K562 (cell line): ENCODE results near the gene HTR3E. TPM values are rescaled to one million over a fixed set of nuclear protein-coding genes. Genes with fewer than 3 reads are reported as not detected.

Experiments used
- ATAC-seq: fragments of 200-7000 bp; cut with Tn5 transposase; 3 replicates; pipeline ENCODE4 v1.9.1; 2020; ENCODE audit warnings: moderate library complexity
- BruUV-seq: library from RNA; stranded (reverse); fragments of 400-500 nt; replicated peaks from 2 replicates; lab custom pipeline; 2021; lab: Mats Ljungman, UMichigan
- CTCF ChIA-PET: fragments of 300-600 bp; formaldehyde crosslinking; extraction: SDS; loops from one replicate; lab custom pipeline; 2021; ENCODE audit warnings: low intra/inter-chr PET ratio; lab: Yijun Ruan, JAX
- POLR2A ChIA-PET: fragments of 300-600, 350-650 bp; sonication (Branson Sonifier 250); formaldehyde crosslinking; extraction: SDS; loops from one replicate; lab custom pipeline; 2021; ENCODE audit warnings: antibody characterized with exemption, inconsistent platforms; lab: Yijun Ruan, JAX
- DNase-seq, 4 experiments: peaks; one replicate each; pipeline versions ENCODE4 v3.0.0 to v3.0.0-alpha.2; 2011 to 2018; ENCODE audit warnings: low spot score in 3 of 4, mixed read lengths in 3 of 4; ENCODE audit errors: extremely low read depth in 1 of 4
- FAIRE-seq: peaks from 2 replicates; lab custom pipeline; 2011; peaks lifted over from hg19 to GRCh38; lab: Jason Lieb, UNC
- H2AFZ ChIP-seq: 2 replicates; pipeline ENCODE4 v1.6.0; 2011; ENCODE audit warnings: low read depth, low read length, control low read depth, inconsistent platforms
- H3K27ac ChIP-seq: fragments of 200-600 bp; 3 replicates; pipeline ENCODE4 v1.8.0; 2011; ENCODE audit warnings: low read depth, mild to moderate bottlenecking, control low read depth, inconsistent platforms, low read length, moderate library complexity, mixed read lengths; ENCODE audit errors: extremely low read depth
- H3K27me3 ChIP-seq, 2 experiments: fragments of 300-600 bp in 1 of 2; 2 replicates in 1 of 2; 3 replicates in 1 of 2; pipeline versions ENCODE4 v1.6.0 to v1.8.0; 2011; ENCODE audit warnings: inconsistent platforms in 2 of 2, low read length in 2 of 2, mild to moderate bottlenecking in 1 of 2, mixed read lengths in 1 of 2, moderate library complexity in 1 of 2; ENCODE audit not compliant: control insufficient read depth in 2 of 2, insufficient read depth in 2 of 2
- H3K36me3 ChIP-seq: fragments of 300-600 bp; 3 replicates; pipeline ENCODE4 v1.8.0; 2011; ENCODE audit warnings: mild to moderate bottlenecking, low read length, inconsistent platforms; ENCODE audit not compliant: control insufficient read depth, insufficient read depth
- H3K4me1 ChIP-seq, 2 experiments: fragments of 200-600 bp in 1 of 2; replicated peaks in 1 of 2; 2 replicates in 1 of 2; 3 replicates in 1 of 2; pipeline versions ENCODE4 v1.5.1 to v1.8.0; 2011; ENCODE audit warnings: inconsistent platforms in 2 of 2, low read length in 2 of 2, mild to moderate bottlenecking in 1 of 2, mixed read lengths in 1 of 2, moderate library complexity in 1 of 2; ENCODE audit not compliant: control insufficient read depth in 2 of 2, insufficient read depth in 2 of 2
- H3K4me2 ChIP-seq: 2 replicates; pipeline ENCODE4 v1.6.1; 2011; ENCODE audit warnings: low read length, control low read depth, inconsistent platforms, mixed read lengths; ENCODE audit not compliant: insufficient read depth
- H3K4me3 ChIP-seq: fragments of 200-600 bp; sonication (generic), shearing (Covaris generic); 2 replicates; pipeline ENCODE4 v1.5.1; 2016; ENCODE audit warnings: control low read depth, inconsistent platforms
- H3K79me2 ChIP-seq: fragments of 200-600 bp; 3 replicates; pipeline ENCODE4 v1.8.0; 2011; ENCODE audit warnings: low read length, inconsistent platforms; ENCODE audit not compliant: control insufficient read depth, insufficient read depth
- H3K9ac ChIP-seq, 2 experiments: 2 replicates each; pipeline versions ENCODE4 v1.6.0 to v1.6.1; 2011; ENCODE audit warnings: low read depth in 2 of 2, low read length in 2 of 2, control low read depth in 1 of 2, inconsistent platforms in 1 of 2, mild to moderate bottlenecking in 1 of 2, mixed read lengths in 1 of 2; ENCODE audit not compliant: insufficient read depth in 1 of 2
- H3K9me1 ChIP-seq: one replicate; pipeline ENCODE4 v1.6.0; 2011; ENCODE audit warnings: inconsistent platforms, mild to moderate bottlenecking, low read length, moderate library complexity; ENCODE audit not compliant: control insufficient read depth, insufficient read depth
- H3K9me3 ChIP-seq: replicated peaks from 2 replicates; pipeline ENCODE4 v1.5.1; 2011; ENCODE audit warnings: low read depth, low read length, inconsistent platforms; ENCODE audit not compliant: control insufficient read depth, insufficient read depth
- H4K20me1 ChIP-seq: replicated peaks from 2 replicates; pipeline ENCODE4 v1.6.1; 2011; ENCODE audit warnings: low read length, inconsistent platforms, mixed read lengths; ENCODE audit not compliant: control insufficient read depth, insufficient read depth
- BCOR ChIP-seq: fragments of 450-650 bp; IDR thresholded peaks from 2 replicates; pipeline ENCODE4 v1.6.1; 2016
- MAZ ChIP-seq, 2 experiments: fragments of 450-650 bp in 1 of 2; sonication (generic) in 1 of 2; formaldehyde crosslinking; IDR thresholded peaks in 1 of 2; conservative IDR thresholded peaks in 1 of 2; 2 replicates each; pipeline versions ENCODE4 v1.4.0 to v1.5.0; 2020; ENCODE audit warnings: mild to moderate bottlenecking in 1 of 2, missing genetic modification reagents in 1 of 2
- NR2C1 ChIP-seq, 2 experiments: fragments of 450-650 bp; IDR thresholded peaks; 2 replicates each; pipeline ENCODE4 v1.6.1; 2017; ENCODE audit warnings: mild to moderate bottlenecking in 2 of 2, antibody characterized with exemption in 1 of 2, inconsistent platforms in 1 of 2, missing compliant biosample characterization in 1 of 2, missing genetic modification characterization in 1 of 2
- RBM25 ChIP-seq: fragments of 200-400 bp; formaldehyde crosslinking; IDR thresholded peaks from 2 replicates; pipeline ENCODE4 v1.6.1; 2018; ENCODE audit warnings: low read length, low read depth, moderate library complexity; ENCODE audit not compliant: severe bottlenecking
- SFPQ ChIP-seq: fragments of 200-400 bp; formaldehyde crosslinking; IDR thresholded peaks from 2 replicates; pipeline ENCODE4 v1.6.1; 2017; ENCODE audit warnings: mild to moderate bottlenecking, low read depth, low read length, moderate library complexity
- ZBTB5 ChIP-seq: fragments of 450-650 bp; IDR thresholded peaks from 2 replicates; pipeline ENCODE4 v1.6.1; 2017; ENCODE audit warnings: antibody characterized with exemption
- ZKSCAN3 ChIP-seq: fragments of 250-450 bp; sonication (Bioruptor Pico); IDR thresholded peaks from 2 replicates; pipeline ENCODE4 v1.4.0; 2020
- ZNF146 ChIP-seq: IDR thresholded peaks from one replicate; pipeline ENCODE4 v1.6.1; 2018; ENCODE audit warnings: missing compliant biosample characterization; ENCODE audit not compliant: unreplicated experiment
- ZNF507 ChIP-seq: conservative IDR thresholded peaks from 2 replicates; pipeline ENCODE4 v1.6.1; 2017; ENCODE audit warnings: missing genetic modification characterization, missing compliant biosample characterization
- ZNF75A ChIP-seq: fragments of 450-650 bp; formaldehyde crosslinking; IDR thresholded peaks from 2 replicates; pipeline ENCODE4 v1.4.0; 2020; ENCODE audit warnings: mild to moderate bottlenecking
- WGBS: fragments of 100-300 bp; shearing (Covaris generic); methylation state at CpG from one replicate; pipeline ENCODE4 v1.1.6; 2016; ENCODE audit warnings: low coverage, mixed read lengths; ENCODE audit not compliant: insufficient coverage; ENCODE audit errors: missing lambda C conversion rate; 5-methylcytosine and 5-hydroxymethylcytosine counted together
- in situ Hi-C: fragments of 300-500 bp; cut with MboI; formaldehyde crosslinking; loops from 4 replicates; pipeline ENCODE4 v1.15.0; 2018; ENCODE audit warnings: inconsistent platforms, mixed read lengths
- intact Hi-C: fragments of 100-400 bp; cut with micrococcal nuclease; formaldehyde crosslinking; loops from 2 replicates; pipeline ENCODE4 v1.14.2; 2022
- polyA plus RNA-seq, 8 experiments: library from polyadenylated mRNA; depleted of rRNA in 4 of 8; stranded (reverse) in 5 of 8; unstranded in 3 of 8; fragments of >200 nt; fragmentation: Nextera tagmentation in 2 of 8; fragmentation: Illumina TruSeq in 1 of 8; extraction: Ambion mirVana in 2 of 8; extraction: Trizol in 1 of 8; gene quantifications; 2 replicates each; pipeline versions ENCODE4 v1.2.1 to v1.2.3, GENCODE V29; 2011 to 2014; ENCODE audit warnings: inconsistent platforms in 1 of 8, missing spikeins in 1 of 8
- total RNA-seq, 7 experiments: library from RNA; depleted of rRNA in 6 of 7; stranded (reverse); fragments of >200 nt in 6 of 7; fragmentation: Illumina TruSeq in 2 of 7; extraction: Trizol in 2 of 7; gene quantifications; 2 replicates each; pipeline versions ENCODE4 v1.2.1 to v1.2.3, GENCODE V29; 2011 to 2021; ENCODE audit warnings: low replicate concordance in 1 of 7

The HTR3E gene
- total and polyA plus RNA-seq, 9 of the 15 experiments (the other 6 are each of a cell fraction or from before 2014, with no cell fraction given) = not detected

GRCh38 chr3:184062637-184063036, 34.2 kb upstream of the HTR3E start:
- H2AFZ ChIP-seq = no peak overlapping the region
- CTCF ChIA-PET = no interaction called here
- no peak for FAIRE-seq
- no peaks in the 10 kb centered on the region for H3K9me1 ChIP-seq
- H3K36me3 ChIP-seq = no peaks in the 10 kb centered on the region
- H3K4me3 ChIP-seq = no peak overlapping the region
- H3K9ac ChIP-seq = no peak overlapping the region
- POLR2A ChIA-PET = no interaction called here
- H3K9me3 ChIP-seq = no peaks in the 10 kb centered on the region
- no TSS peak for BruUV-seq
- no peaks in the 10 kb centered on the region for H4K20me1 ChIP-seq
- H3K4me1 ChIP-seq = peaks cover 1 to 3% of the 10 kb centered on the region in 2 experiments; a peak in 3 of 5 replicates
- no peak for DNase-seq
- H3K4me2 ChIP-seq = no peak overlapping the region
- TF ChIP-seq RBM25 (peak; percentile 44), BCOR (peak; percentile 64; the same call in 1 of the 2 replicates), ZNF146 (CRISPR knock-in tag) (peak; percentile 96), ZKSCAN3 (CRISPR knock-in tag) (no peak)
- no peaks in the 10 kb centered on the region for H3K79me2 ChIP-seq
- intact Hi-C loops = no loop called here
- H3K27ac ChIP-seq = no peak overlapping the region
- in situ Hi-C loops = no loop called here
- no peaks in the 10 kb centered on the region; a peak in 1 of 5 replicates for H3K27me3 ChIP-seq
- ATAC-seq = no peak

GRCh38 chr3:184066211-184066610, 30.7 kb upstream of the HTR3E start:
- ChIA-PET POLR2A (interaction anchor here (1.8 kb wide), 1 partner anchor 8 kb away, joined by 4 read pairs; no protein-coding TSS in a partner anchor), CTCF (no interaction called here)
- Histone ChIP-seq H3K4me1 (peaks cover 9 to 11% of the 10 kb centered on the region in 2 experiments; a peak in 4 of 5 replicates), H3K9ac (no peak overlapping the region), H3K9me3 (peaks cover 6% of the 10 kb centered on the region), H4K20me1 (no peaks in the 10 kb centered on the region), H2AFZ (no peak overlapping the region), H3K4me3 (no peak overlapping the region), H3K79me2 (no peaks in the 10 kb centered on the region), H3K36me3 (no peaks in the 10 kb centered on the region), H3K27ac (no peak overlapping the region), H3K4me2 (no peak overlapping the region), H3K9me1 (no peaks in the 10 kb centered on the region), H3K27me3 (no peaks in the 10 kb centered on the region)
- 89% methylated on average over 2 of the region's 2 CpGs for WGBS
- intact Hi-C loops (no loop called here), in situ Hi-C loops (no loop called here)
- DNase-seq (no peak), ATAC-seq (no peak), FAIRE-seq (no peak)
- BruUV-seq = no TSS peak
- no peak for TF ChIP-seq MAZ (CRISPR knock-in tag; conservative IDR thresholded peaks at IDR 0.05 in 1 of 2, IDR thresholded peaks at IDR 0.05 in 1 of 2)
- TF ChIP-seq ZNF75A (CRISPR knock-in tag) = no peak
- no peak for TF ChIP-seq ZBTB5
- TF ChIP-seq ZNF507 (tag) = no peak
- TF ChIP-seq SFPQ = no peak
- TF ChIP-seq NR2C1 (IDR thresholded peaks at IDR 0.05) = no peak
- TF ChIP-seq NR2C1 (tag; IDR thresholded peaks at IDR 0.05) = no peak
